Endothelial cell of umbilical vein (primary cell): ENCODE data around the gene CPHXL2. TPM values are rescaled to one million over a fixed set of nuclear protein-coding genes. Genes with fewer than 3 reads are reported as not detected.

Experiments
- BruUV-seq: library from RNA; stranded (reverse); fragments of 400-500 nt; replicated peaks from 2 replicates; lab custom pipeline; 2021; lab: Mats Ljungman, UMichigan
- CTCF ChIA-PET: fragments of 300-600, 350-600 bp; sonication (Branson Sonifier 250); formaldehyde crosslinking; loops from one replicate; lab custom pipeline; 2021; ENCODE audit warnings: antibody characterized with exemption, inconsistent platforms; lab: Charles Lee
- POLR2A ChIA-PET: fragments of 300-600, 350-600 bp; sonication (Branson Sonifier 250); formaldehyde crosslinking; loops from one replicate; lab custom pipeline; 2021; ENCODE audit warnings: antibody characterized with exemption, inconsistent platforms; lab: Charles Lee
- DNase-seq: peaks from one replicate; pipeline ENCODE4 v3.0.0-alpha.2; 2011; ENCODE audit warnings: low read depth, low spot score
- FAIRE-seq: peaks from 2 replicates; lab custom pipeline; 2011; peaks lifted over from hg19 to GRCh38; lab: Jason Lieb, UNC
- H2AFZ ChIP-seq: 2 replicates; pipeline ENCODE4 v1.6.0; 2012; ENCODE audit warnings: low read depth, low read length, control low read depth, inconsistent platforms
- H3K27ac ChIP-seq: 2 replicates; pipeline ENCODE4 v1.5.1; 2011; ENCODE audit warnings: low read depth, mild to moderate bottlenecking, control low read depth, low read length, moderate library complexity; ENCODE audit not compliant: insufficient read depth
- H3K27me3 ChIP-seq, 2 experiments: 2 replicates each; pipeline versions ENCODE4 v1.6.0 to v1.6.1; 2011; ENCODE audit warnings: low read length in 2 of 2, mixed read lengths in 1 of 2; ENCODE audit not compliant: control insufficient read depth in 2 of 2, insufficient read depth in 2 of 2
- H3K36me3 ChIP-seq, 2 experiments: 2 replicates in 1 of 2; 3 replicates in 1 of 2; pipeline ENCODE4 v1.5.1; 2011; ENCODE audit warnings: low read length in 2 of 2, mild to moderate bottlenecking in 1 of 2, moderate library complexity in 1 of 2; ENCODE audit not compliant: control insufficient read depth in 2 of 2, insufficient read depth in 2 of 2; ENCODE audit errors: extremely low read depth in 1 of 2
- H3K4me1 ChIP-seq: 3 replicates; pipeline ENCODE4 v1.5.1; 2011; ENCODE audit warnings: mild to moderate bottlenecking, low read length; ENCODE audit not compliant: control insufficient read depth, insufficient read depth; ENCODE audit errors: extremely low read depth
- H3K4me2 ChIP-seq: 2 replicates; pipeline ENCODE4 v1.6.1; 2011; ENCODE audit warnings: low read length, control low read depth, mixed read lengths; ENCODE audit not compliant: insufficient read depth
- H3K4me3 ChIP-seq, 3 experiments: fragments of 200-600 bp in 1 of 3; sonication (generic), shearing (Covaris generic) in 1 of 3; replicated peaks in 1 of 3; 2 replicates each; pipeline ENCODE4 v1.5.1; 2011 to 2016; ENCODE audit warnings: control low read depth in 3 of 3, low read length in 3 of 3, mild to moderate bottlenecking in 2 of 3, inconsistent platforms in 1 of 3, low read depth in 1 of 3, moderate library complexity in 1 of 3; ENCODE audit not compliant: insufficient read depth in 1 of 3
- H3K79me2 ChIP-seq: 2 replicates; pipeline ENCODE4 v1.6.0; 2012; ENCODE audit warnings: low read length, inconsistent platforms; ENCODE audit not compliant: control insufficient read depth, insufficient read depth
- H3K9ac ChIP-seq: replicated peaks from 2 replicates; pipeline ENCODE3; 2011; ENCODE audit warnings: low read length, control low read depth; ENCODE audit not compliant: insufficient read depth; ENCODE audit errors: extremely low read depth
- H3K9me1 ChIP-seq: replicated peaks from 3 replicates; pipeline ENCODE4 v1.6.0; 2011; ENCODE audit warnings: mild to moderate bottlenecking, low read length; ENCODE audit not compliant: control insufficient read depth, insufficient read depth; ENCODE audit errors: extremely low read depth
- H3K9me3 ChIP-seq: replicated peaks from 2 replicates; pipeline ENCODE4 v1.5.1; 2012; ENCODE audit warnings: low read length, inconsistent platforms; ENCODE audit not compliant: control insufficient read depth, insufficient read depth
- H4K20me1 ChIP-seq: replicated peaks from 2 replicates; pipeline ENCODE3; 2011; ENCODE audit warnings: mild to moderate bottlenecking, low read length; ENCODE audit not compliant: control insufficient read depth, insufficient read depth; ENCODE audit errors: extremely low read depth
- EZH2 ChIP-seq: IDR thresholded peaks from 2 replicates; pipeline ENCODE4 v1.6.1; 2012; ENCODE audit warnings: borderline replicate concordance, low read depth, mild to moderate bottlenecking, moderate library complexity, low read length, inconsistent platforms; ENCODE audit not compliant: severe bottlenecking
- FOS ChIP-seq: IDR thresholded peaks from 2 replicates; pipeline ENCODE4 v1.6.1; 2011; ENCODE audit warnings: mild to moderate bottlenecking, low read length, moderate library complexity, borderline replicate concordance; ENCODE audit not compliant: insufficient read depth
- GATA2 ChIP-seq: IDR thresholded peaks from 2 replicates; pipeline ENCODE4 v1.7.0; 2011; ENCODE audit warnings: low read depth, mild to moderate bottlenecking, moderate library complexity, mixed read lengths, low read length; ENCODE audit not compliant: insufficient read length, insufficient read depth
- JUN ChIP-seq: IDR thresholded peaks from 2 replicates; pipeline ENCODE4 v1.6.1; 2011; ENCODE audit warnings: borderline replicate concordance, low read depth; ENCODE audit not compliant: insufficient read length, insufficient read depth
- MYC ChIP-seq: IDR thresholded peaks from one replicate; pipeline ENCODE4 v1.6.1; 2011; ENCODE audit warnings: mild to moderate bottlenecking, low read depth, low read length
- POLR2A ChIP-seq: IDR thresholded peaks from 2 replicates; pipeline ENCODE4 v1.6.1; 2012; ENCODE audit warnings: low read depth, mild to moderate bottlenecking, control low read depth, low read length
- POLR2AphosphoS5 ChIP-seq: IDR thresholded peaks from 2 replicates; pipeline ENCODE4 v1.6.1; 2012; ENCODE audit warnings: low read depth, mild to moderate bottlenecking, control low read depth, low read length, moderate library complexity; ENCODE audit not compliant: insufficient read depth
- dilution Hi-C: fragments of 300-500 bp; cut with MboI; formaldehyde crosslinking; loops from one replicate; pipeline ENCODE4 v1.15.0; 2019; ENCODE audit warnings: low sequenced_read_pairs; ENCODE audit not compliant: extremely low pct_ligation_motif_present
- intact Hi-C: fragments of 100-400 bp; cut with micrococcal nuclease; formaldehyde crosslinking; loops from one replicate; pipeline ENCODE4 v1.10.0; 2022
- polyA plus RNA-seq, 4 experiments: library from polyadenylated mRNA; depleted of rRNA in 3 of 4; stranded (reverse) in 3 of 4; unstranded in 1 of 4; fragments of >200 nt; gene quantifications; 2 replicates each; pipeline versions ENCODE4 v1.2.1 to v1.2.3, GENCODE V29; 2011 to 2012; ENCODE audit warnings: missing spikeins in 1 of 4
- total RNA-seq: library from RNA; stranded (reverse); gene quantifications from 2 replicates; pipeline ENCODE4 v1.2.3, GENCODE V29; 2021
- TF ChIP-seq, protein P1 (sequence below): IDR thresholded peaks from 2 replicates; pipeline ENCODE4 v1.6.1; 2011; ENCODE audit not compliant: insufficient read depth, insufficient read length
- TF ChIP-seq, protein P2 (sequence below), 2 donors: IDR thresholded peaks; 1 replicate in 1 of 2; 2 replicates in 1 of 2; pipeline ENCODE4 v1.5.1; 2011; ENCODE audit warnings: low read length in 2 of 2, mild to moderate bottlenecking in 2 of 2, moderate library complexity in 2 of 2, control low read depth in 1 of 2, inconsistent platforms in 1 of 2, low read depth in 1 of 2; ENCODE audit not compliant: insufficient read depth in 1 of 2; ENCODE audit errors: extremely low read depth in 1 of 2

CPHXL2 gene
- total and polyA plus RNA-seq, 2 donors (not counting 3 experiments of a cell fraction or from before 2014, with no cell fraction given): not detected

GRCh38 chr16:75640598-75640997 lies 36.2 kb downstream of the CPHXL2 start:
- Histone ChIP-seq H3K4me1 (peaks cover 3% of the 10 kb centered on the region), H3K27ac (no peak overlapping the region), H3K9me1 (no peaks in the 10 kb centered on the region), H3K4me3 (no peak overlapping the region), H2AFZ (no peak overlapping the region), H3K79me2 (peaks cover 43% of the 10 kb centered on the region), H4K20me1 (peaks cover 2% of the 10 kb centered on the region), H3K4me2 (no peak overlapping the region), H3K9me3 (no peaks in the 10 kb centered on the region), H3K9ac (no peak overlapping the region), H3K27me3 (no peaks in the 10 kb centered on the region), H3K36me3 (peaks cover 24 to 30% of the 10 kb centered on the region in 2 experiments)
- CTCF ChIA-PET: interaction anchor here (0.6 kb wide), 1 partner anchor 13 kb away, joined by 3 read pairs; no protein-coding TSS in a partner anchor
- no TSS peak for BruUV-seq
- POLR2A ChIA-PET: no interaction called here
- intact Hi-C loops: no loop called here
- TF ChIP-seq, protein P1, sequence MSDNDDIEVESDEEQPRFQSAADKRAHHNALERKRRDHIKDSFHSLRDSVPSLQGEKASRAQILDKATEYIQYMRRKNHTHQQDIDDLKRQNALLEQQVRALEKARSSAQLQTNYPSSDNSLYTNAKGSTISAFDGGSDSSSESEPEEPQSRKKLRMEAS: no peak
- TF ChIP-seq POLR2AphosphoS5 (no peak), EZH2 (no peak), GATA2 (no peak), JUN (no peak), FOS (no peak), MYC (no peak), POLR2A (no peak)
- TF ChIP-seq, protein P2, sequence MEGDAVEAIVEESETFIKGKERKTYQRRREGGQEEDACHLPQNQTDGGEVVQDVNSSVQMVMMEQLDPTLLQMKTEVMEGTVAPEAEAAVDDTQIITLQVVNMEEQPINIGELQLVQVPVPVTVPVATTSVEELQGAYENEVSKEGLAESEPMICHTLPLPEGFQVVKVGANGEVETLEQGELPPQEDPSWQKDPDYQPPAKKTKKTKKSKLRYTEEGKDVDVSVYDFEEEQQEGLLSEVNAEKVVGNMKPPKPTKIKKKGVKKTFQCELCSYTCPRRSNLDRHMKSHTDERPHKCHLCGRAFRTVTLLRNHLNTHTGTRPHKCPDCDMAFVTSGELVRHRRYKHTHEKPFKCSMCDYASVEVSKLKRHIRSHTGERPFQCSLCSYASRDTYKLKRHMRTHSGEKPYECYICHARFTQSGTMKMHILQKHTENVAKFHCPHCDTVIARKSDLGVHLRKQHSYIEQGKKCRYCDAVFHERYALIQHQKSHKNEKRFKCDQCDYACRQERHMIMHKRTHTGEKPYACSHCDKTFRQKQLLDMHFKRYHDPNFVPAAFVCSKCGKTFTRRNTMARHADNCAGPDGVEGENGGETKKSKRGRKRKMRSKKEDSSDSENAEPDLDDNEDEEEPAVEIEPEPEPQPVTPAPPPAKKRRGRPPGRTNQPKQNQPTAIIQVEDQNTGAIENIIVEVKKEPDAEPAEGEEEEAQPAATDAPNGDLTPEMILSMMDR (IDR thresholded peaks at IDR 0.05; ENCODE audit: extremely low read depth in 1 of 2, insufficient read depth in 1 of 2, low read depth in 1 of 2, low read length in 2 of 2): no peak
- FAIRE-seq (no peak), DNase-seq (no peak)
- dilution Hi-C loops: no loop called here
